HEK293T (cell line): Measurements from ENCODE around the gene LGALS1.

Experiments used
- FOXM1 ChIP-seq: fragments of 450-650 bp; IDR thresholded peaks from 2 replicates; pipeline ENCODE4 v1.6.1; 2017; ENCODE audit warnings: mild to moderate bottlenecking, borderline replicate concordance
- SP1 ChIP-seq: fragments of 450-650 bp; IDR thresholded peaks from 2 replicates; pipeline ENCODE4 v1.6.1; 2017
- ZNF384 ChIP-seq: fragments of 450-650 bp; IDR thresholded peaks from 2 replicates; pipeline ENCODE4 v1.6.1; 2016

GRCh38 chr22:37626556-37627075 is 48.8 kb upstream of the LGALS1 start:
- TF ChIP-seq ZNF384 (no peak), FOXM1 (no peak), SP1 (no peak)
